WTC11 (cell line): Measurements from ENCODE around the gene EEF2.

Experiments used
- CREM ChIP-seq: sonication (generic); formaldehyde crosslinking; IDR thresholded peaks from 2 replicates; pipeline ENCODE4 v1.8.1; 2022; ENCODE audit warnings: mild to moderate bottlenecking, missing genetic modification reagents, moderate library complexity
- ESRRA ChIP-seq: sonication (generic); formaldehyde crosslinking; IDR thresholded peaks from 2 replicates; pipeline ENCODE4 v1.8.1; 2022; ENCODE audit warnings: mild to moderate bottlenecking, missing genetic modification reagents, borderline replicate concordance
- FOXK1 ChIP-seq: sonication (generic); formaldehyde crosslinking; IDR thresholded peaks from 2 replicates; pipeline ENCODE4 v1.8.0; 2022; ENCODE audit warnings: mild to moderate bottlenecking, moderate library complexity, missing genetic modification reagents
- IRF2 ChIP-seq: sonication (generic); formaldehyde crosslinking; IDR thresholded peaks from 2 replicates; pipeline ENCODE4 v1.8.0; 2022; ENCODE audit warnings: low read depth, missing genetic modification reagents, borderline replicate concordance
- TF ChIP-seq, protein P1 (sequence below): fragments of 200-600 bp; IDR thresholded peaks from 2 replicates; pipeline ENCODE4 v1.8.0; 2022; ENCODE audit warnings: antibody characterized with exemption
- TF ChIP-seq, protein P2 (sequence below): sonication (generic); formaldehyde crosslinking; IDR thresholded peaks from 2 replicates; pipeline ENCODE4 v1.8.0; 2022; ENCODE audit warnings: mild to moderate bottlenecking, missing genetic modification reagents

DNA sequence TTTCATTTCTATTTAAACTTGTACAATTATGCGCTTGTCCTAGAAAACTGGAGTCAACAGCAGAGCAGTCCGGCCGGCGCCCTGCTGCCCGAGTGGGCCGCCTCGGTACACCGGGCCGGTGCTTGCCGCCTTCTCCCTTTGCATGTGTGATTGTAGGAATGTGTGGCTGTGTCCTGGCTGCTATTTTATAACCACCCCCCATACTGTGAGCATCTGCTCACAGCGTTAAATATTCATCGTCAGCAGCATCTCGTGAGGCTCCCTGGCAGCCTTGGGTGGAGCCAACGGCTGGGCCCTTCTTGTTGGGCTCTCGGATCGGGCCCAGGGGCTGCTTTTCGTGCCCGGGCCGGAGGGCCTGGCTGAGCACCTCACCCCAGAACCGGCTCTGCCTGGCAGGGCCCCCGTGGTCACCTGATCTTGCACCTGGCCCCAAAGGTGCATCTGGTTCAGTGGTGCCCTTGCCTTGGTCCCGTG, 32.9 kb upstream of the EEF2 start:
- TF ChIP-seq FOXK1 (CRISPR knock-in tag) (no peak), CREM (no peak), ESRRA (CRISPR knock-in tag) (no peak), IRF2 (CRISPR knock-in tag) (no peak)
- TF ChIP-seq, protein P1, sequence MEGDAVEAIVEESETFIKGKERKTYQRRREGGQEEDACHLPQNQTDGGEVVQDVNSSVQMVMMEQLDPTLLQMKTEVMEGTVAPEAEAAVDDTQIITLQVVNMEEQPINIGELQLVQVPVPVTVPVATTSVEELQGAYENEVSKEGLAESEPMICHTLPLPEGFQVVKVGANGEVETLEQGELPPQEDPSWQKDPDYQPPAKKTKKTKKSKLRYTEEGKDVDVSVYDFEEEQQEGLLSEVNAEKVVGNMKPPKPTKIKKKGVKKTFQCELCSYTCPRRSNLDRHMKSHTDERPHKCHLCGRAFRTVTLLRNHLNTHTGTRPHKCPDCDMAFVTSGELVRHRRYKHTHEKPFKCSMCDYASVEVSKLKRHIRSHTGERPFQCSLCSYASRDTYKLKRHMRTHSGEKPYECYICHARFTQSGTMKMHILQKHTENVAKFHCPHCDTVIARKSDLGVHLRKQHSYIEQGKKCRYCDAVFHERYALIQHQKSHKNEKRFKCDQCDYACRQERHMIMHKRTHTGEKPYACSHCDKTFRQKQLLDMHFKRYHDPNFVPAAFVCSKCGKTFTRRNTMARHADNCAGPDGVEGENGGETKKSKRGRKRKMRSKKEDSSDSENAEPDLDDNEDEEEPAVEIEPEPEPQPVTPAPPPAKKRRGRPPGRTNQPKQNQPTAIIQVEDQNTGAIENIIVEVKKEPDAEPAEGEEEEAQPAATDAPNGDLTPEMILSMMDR: no peak
- TF ChIP-seq, protein P2, sequence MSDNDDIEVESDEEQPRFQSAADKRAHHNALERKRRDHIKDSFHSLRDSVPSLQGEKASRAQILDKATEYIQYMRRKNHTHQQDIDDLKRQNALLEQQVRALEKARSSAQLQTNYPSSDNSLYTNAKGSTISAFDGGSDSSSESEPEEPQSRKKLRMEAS (CRISPR knock-in tag): no peak
